ENCODE results near the gene REELD1.

DNA sequence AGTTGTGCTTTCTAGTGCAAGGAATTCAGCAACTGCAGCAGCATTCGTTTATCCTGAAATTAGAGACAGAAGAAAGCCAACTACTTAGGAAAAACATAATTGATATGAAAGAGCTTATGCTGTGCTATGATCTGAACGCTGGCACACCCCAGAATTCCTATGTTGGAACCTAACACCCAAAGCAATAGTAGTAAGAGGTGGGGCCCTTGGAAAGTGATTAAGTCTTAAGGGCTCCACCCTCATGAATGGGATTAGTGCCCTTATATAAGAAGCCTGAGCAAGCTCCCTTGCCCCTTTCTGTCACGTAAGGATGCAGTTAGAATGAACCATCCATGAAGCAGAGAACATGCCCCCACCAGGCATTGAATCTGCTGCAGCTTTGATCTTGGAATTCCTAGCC lies 44.2 kb upstream of the REELD1 start:
- TF ChIP-seq, protein P1, sequence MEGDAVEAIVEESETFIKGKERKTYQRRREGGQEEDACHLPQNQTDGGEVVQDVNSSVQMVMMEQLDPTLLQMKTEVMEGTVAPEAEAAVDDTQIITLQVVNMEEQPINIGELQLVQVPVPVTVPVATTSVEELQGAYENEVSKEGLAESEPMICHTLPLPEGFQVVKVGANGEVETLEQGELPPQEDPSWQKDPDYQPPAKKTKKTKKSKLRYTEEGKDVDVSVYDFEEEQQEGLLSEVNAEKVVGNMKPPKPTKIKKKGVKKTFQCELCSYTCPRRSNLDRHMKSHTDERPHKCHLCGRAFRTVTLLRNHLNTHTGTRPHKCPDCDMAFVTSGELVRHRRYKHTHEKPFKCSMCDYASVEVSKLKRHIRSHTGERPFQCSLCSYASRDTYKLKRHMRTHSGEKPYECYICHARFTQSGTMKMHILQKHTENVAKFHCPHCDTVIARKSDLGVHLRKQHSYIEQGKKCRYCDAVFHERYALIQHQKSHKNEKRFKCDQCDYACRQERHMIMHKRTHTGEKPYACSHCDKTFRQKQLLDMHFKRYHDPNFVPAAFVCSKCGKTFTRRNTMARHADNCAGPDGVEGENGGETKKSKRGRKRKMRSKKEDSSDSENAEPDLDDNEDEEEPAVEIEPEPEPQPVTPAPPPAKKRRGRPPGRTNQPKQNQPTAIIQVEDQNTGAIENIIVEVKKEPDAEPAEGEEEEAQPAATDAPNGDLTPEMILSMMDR (IDR thresholded peaks at IDR 0.05 in 2 of 3, conservative IDR thresholded peaks at IDR 0.05 in 1 of 3; ENCODE audit: control insufficient read depth in 2 of 3, extremely low read depth in 1 of 3, insufficient read depth in 1 of 3, low read depth in 3 of 3, low read length in 3 of 3): no peak
- TF ChIP-seq, protein P2, sequence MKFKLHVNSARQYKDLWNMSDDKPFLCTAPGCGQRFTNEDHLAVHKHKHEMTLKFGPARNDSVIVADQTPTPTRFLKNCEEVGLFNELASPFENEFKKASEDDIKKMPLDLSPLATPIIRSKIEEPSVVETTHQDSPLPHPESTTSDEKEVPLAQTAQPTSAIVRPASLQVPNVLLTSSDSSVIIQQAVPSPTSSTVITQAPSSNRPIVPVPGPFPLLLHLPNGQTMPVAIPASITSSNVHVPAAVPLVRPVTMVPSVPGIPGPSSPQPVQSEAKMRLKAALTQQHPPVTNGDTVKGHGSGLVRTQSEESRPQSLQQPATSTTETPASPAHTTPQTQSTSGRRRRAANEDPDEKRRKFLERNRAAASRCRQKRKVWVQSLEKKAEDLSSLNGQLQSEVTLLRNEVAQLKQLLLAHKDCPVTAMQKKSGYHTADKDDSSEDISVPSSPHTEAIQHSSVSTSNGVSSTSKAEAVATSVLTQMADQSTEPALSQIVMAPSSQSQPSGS (IDR thresholded peaks at IDR 0.05; ENCODE audit: low read length): no peak
- TF ChIP-seq, protein P3, sequence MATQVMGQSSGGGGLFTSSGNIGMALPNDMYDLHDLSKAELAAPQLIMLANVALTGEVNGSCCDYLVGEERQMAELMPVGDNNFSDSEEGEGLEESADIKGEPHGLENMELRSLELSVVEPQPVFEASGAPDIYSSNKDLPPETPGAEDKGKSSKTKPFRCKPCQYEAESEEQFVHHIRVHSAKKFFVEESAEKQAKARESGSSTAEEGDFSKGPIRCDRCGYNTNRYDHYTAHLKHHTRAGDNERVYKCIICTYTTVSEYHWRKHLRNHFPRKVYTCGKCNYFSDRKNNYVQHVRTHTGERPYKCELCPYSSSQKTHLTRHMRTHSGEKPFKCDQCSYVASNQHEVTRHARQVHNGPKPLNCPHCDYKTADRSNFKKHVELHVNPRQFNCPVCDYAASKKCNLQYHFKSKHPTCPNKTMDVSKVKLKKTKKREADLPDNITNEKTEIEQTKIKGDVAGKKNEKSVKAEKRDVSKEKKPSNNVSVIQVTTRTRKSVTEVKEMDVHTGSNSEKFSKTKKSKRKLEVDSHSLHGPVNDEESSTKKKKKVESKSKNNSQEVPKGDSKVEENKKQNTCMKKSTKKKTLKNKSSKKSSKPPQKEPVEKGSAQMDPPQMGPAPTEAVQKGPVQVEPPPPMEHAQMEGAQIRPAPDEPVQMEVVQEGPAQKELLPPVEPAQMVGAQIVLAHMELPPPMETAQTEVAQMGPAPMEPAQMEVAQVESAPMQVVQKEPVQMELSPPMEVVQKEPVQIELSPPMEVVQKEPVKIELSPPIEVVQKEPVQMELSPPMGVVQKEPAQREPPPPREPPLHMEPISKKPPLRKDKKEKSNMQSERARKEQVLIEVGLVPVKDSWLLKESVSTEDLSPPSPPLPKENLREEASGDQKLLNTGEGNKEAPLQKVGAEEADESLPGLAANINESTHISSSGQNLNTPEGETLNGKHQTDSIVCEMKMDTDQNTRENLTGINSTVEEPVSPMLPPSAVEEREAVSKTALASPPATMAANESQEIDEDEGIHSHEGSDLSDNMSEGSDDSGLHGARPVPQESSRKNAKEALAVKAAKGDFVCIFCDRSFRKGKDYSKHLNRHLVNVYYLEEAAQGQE (IDR thresholded peaks at IDR 0.05; ENCODE audit: low read depth, low read length): no peak
- no peak for TF ChIP-seq POLR2AphosphoS2 (IDR thresholded peaks at IDR 0.05; ENCODE audit: low read depth, low read length)
- TF ChIP-seq CBFB (IDR thresholded peaks at IDR 0.05; ENCODE audit: low read depth): no peak
- TF ChIP-seq HCFC1 (IDR thresholded peaks at IDR 0.05; ENCODE audit: low read length): no peak
- no peak for TF ChIP-seq RFX5 (IDR thresholded peaks at IDR 0.05; ENCODE audit: low read depth, low read length)
- TF ChIP-seq, protein P4, sequence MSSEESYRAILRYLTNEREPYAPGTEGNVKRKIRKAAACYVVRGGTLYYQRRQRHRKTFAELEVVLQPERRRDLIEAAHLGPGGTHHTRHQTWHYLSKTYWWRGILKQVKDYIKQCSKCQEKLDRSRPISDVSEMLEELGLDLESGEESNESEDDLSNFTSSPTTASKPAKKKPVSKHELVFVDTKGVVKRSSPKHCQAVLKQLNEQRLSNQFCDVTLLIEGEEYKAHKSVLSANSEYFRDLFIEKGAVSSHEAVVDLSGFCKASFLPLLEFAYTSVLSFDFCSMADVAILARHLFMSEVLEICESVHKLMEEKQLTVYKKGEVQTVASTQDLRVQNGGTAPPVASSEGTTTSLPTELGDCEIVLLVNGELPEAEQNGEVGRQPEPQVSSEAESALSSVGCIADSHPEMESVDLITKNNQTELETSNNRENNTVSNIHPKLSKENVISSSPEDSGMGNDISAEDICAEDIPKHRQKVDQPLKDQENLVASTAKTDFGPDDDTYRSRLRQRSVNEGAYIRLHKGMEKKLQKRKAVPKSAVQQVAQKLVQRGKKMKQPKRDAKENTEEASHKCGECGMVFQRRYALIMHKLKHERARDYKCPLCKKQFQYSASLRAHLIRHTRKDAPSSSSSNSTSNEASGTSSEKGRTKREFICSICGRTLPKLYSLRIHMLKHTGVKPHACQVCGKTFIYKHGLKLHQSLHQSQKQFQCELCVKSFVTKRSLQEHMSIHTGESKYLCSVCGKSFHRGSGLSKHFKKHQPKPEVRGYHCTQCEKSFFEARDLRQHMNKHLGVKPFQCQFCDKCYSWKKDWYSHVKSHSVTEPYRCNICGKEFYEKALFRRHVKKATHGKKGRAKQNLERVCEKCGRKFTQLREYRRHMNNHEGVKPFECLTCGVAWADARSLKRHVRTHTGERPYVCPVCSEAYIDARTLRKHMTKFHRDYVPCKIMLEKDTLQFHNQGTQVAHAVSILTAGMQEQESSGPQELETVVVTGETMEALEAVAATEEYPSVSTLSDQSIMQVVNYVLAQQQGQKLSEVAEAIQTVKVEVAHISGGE (CRISPR knock-in tag; IDR thresholded peaks at IDR 0.05): no peak
- no peak for TF ChIP-seq NR2C2 (IDR thresholded peaks at IDR 0.05; ENCODE audit: borderline replicate concordance, control insufficient read depth, insufficient read length, low read depth)
- TF ChIP-seq FOS (IDR thresholded peaks at IDR 0.05; ENCODE audit: borderline replicate concordance, extremely low read depth, insufficient read length): no peak
- TF ChIP-seq SPI1 (IDR thresholded peaks at IDR 0.05; ENCODE audit: borderline replicate concordance, insufficient read depth, low read depth, low read length): no peak
- TF ChIP-seq SP1 (IDR thresholded peaks at IDR 0.05; ENCODE audit: low read depth, low read length): no peak
- no peak for TF ChIP-seq CREB1 (IDR thresholded peaks at IDR 0.05; ENCODE audit: low read depth)
- TF ChIP-seq, protein P5, sequence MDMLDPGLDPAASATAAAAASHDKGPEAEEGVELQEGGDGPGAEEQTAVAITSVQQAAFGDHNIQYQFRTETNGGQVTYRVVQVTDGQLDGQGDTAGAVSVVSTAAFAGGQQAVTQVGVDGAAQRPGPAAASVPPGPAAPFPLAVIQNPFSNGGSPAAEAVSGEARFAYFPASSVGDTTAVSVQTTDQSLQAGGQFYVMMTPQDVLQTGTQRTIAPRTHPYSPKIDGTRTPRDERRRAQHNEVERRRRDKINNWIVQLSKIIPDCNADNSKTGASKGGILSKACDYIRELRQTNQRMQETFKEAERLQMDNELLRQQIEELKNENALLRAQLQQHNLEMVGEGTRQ (IDR thresholded peaks at IDR 0.05; ENCODE audit: borderline replicate concordance, low read depth, low read length): no peak
